ENCODE results near the gene C10orf90. TPM values are rescaled to one million over a fixed set of nuclear protein-coding genes. Genes with fewer than 3 reads are reported as not detected.
"Not testable (repeated sequence)": the region's sequence is repeated elsewhere in the genome, so short reads cannot be mapped to it uniquely, and the experiment has no call there.

Gene C10orf90
- total RNA-seq, 2 donors from 2014 or later = 0.33 TPM; not detected in 1

DNA sequence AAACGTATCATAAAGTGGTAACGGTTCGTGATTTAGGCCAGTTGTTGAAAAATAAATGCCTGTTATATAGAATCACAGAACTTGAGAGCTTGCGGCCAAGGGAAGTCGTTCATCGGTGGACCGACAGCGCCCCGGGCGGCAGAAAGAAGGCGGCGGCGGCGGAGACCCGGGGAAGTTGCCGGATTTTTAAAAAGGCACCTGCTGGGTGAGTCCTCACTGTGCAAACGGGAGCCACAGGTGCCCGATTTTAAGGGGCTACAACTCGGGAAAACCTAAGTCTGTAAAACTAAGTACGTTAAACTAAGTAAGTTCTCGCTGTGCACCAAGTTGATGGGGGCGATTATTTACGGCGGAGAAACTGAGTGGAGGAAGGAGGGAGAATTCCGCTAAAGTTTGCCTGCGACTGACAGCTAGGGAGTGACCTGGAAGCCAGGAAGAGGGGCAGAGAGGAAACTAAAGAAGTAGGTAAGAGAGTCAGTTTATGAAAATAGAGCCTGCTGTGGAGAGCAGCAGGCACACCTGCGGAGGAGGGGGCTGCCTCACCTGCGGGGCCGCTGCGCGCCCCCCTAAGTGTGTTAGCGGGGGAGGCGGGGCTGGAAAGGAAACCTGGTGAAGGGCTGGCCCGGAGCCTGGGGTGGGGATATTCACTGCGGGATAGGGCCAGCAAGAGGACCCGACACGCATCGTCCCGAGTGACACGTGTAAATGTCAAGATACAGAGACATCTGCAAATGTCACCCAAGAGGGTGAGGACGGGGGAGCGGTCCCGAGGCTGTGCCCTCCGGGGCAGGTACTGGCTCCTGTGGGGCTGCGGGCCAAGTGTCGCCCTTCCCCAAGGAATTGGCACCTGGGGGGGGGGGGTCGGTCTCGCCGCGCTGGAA lies 283.2 kb downstream of the C10orf90 start:
- Mint-ChIP-seq H3K27ac (no peak overlapping the region), H3K27me3 (ENCODE audit: insufficient read depth) (peaks cover 63% of the 10 kb centered on the region), H3K9me3 (peaks cover 1% of the 10 kb centered on the region), H3K4me3 (peak overlapping the region; percentile 52), H3K4me1 (peaks cover 12% of the 10 kb centered on the region), H3K36me3 (ENCODE audit: low read depth) (peaks cover 2% of the 10 kb centered on the region)
- 0 to 1% methylated on average over 17 to 50 of the region's 50 CpGs for WGBS, 2 experiments (ENCODE audit: insufficient coverage in 1 of 2, insufficient read length in 1 of 2)
- TF ChIP-seq, protein P1, sequence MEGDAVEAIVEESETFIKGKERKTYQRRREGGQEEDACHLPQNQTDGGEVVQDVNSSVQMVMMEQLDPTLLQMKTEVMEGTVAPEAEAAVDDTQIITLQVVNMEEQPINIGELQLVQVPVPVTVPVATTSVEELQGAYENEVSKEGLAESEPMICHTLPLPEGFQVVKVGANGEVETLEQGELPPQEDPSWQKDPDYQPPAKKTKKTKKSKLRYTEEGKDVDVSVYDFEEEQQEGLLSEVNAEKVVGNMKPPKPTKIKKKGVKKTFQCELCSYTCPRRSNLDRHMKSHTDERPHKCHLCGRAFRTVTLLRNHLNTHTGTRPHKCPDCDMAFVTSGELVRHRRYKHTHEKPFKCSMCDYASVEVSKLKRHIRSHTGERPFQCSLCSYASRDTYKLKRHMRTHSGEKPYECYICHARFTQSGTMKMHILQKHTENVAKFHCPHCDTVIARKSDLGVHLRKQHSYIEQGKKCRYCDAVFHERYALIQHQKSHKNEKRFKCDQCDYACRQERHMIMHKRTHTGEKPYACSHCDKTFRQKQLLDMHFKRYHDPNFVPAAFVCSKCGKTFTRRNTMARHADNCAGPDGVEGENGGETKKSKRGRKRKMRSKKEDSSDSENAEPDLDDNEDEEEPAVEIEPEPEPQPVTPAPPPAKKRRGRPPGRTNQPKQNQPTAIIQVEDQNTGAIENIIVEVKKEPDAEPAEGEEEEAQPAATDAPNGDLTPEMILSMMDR (conservative IDR thresholded peaks at IDR 0.05) = peak; percentile 95
- no peaks in the 10 kb centered on the region for H3K4me1 ChIP-seq (ENCODE audit: control insufficient read depth, insufficient read depth, low read length)
- H3K9me3 ChIP-seq (ENCODE audit: control insufficient read depth, low read length) = peaks cover 7% of the 10 kb centered on the region
- peak overlapping the region; percentile 75 for H3K4me3 ChIP-seq (ENCODE audit: low read length)
- H3K27ac ChIP-seq (ENCODE audit: low read depth, low read length) = no peak overlapping the region
- peak; percentile 93 for DNase-seq
- H3K36me3 ChIP-seq (ENCODE audit: control insufficient read depth, insufficient read depth, low read length) = no peaks in the 10 kb centered on the region
- no peak overlapping the region for H3K9ac ChIP-seq (ENCODE audit: extremely low read depth, low read length, poor library complexity, severe bottlenecking)
- peaks cover 60% of the 10 kb centered on the region for H3K27me3 ChIP-seq (ENCODE audit: control insufficient read depth, insufficient read depth, low read length, poor library complexity, severe bottlenecking)

DNA sequence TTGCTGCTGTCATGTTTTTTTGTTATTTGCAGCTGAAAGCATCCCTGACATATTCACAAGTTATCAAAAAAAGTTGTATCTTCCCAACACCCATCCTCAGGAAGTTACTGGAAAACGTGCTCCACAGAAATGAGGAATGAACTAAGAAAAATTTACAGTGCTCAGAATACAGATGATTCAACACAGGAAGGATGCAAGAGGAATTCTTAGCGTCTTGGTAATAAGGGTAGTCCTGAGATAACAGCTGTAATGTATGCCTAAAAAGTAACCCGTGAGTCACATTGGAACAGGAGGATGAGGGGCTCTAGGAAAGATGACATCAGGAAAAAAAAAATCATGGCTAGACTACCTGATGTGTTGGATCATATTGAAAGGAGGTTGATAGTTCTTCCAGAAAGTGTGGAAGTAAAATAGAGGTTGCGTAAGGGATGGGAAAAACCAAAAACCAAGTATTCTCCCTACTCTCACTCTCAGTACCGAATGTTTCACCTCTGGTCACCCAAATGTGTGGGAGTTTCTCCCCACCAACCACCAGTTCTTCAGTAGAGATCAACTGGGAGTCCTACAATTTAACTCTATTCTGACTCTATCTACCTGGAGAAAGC lies 286.1 kb downstream of the C10orf90 start:
- peaks cover 2% of the 10 kb centered on the region for H3K36me3 Mint-ChIP-seq (ENCODE audit: low read depth)
- no peak overlapping the region for H3K27ac ChIP-seq (ENCODE audit: low read depth, low read length)

DNA sequence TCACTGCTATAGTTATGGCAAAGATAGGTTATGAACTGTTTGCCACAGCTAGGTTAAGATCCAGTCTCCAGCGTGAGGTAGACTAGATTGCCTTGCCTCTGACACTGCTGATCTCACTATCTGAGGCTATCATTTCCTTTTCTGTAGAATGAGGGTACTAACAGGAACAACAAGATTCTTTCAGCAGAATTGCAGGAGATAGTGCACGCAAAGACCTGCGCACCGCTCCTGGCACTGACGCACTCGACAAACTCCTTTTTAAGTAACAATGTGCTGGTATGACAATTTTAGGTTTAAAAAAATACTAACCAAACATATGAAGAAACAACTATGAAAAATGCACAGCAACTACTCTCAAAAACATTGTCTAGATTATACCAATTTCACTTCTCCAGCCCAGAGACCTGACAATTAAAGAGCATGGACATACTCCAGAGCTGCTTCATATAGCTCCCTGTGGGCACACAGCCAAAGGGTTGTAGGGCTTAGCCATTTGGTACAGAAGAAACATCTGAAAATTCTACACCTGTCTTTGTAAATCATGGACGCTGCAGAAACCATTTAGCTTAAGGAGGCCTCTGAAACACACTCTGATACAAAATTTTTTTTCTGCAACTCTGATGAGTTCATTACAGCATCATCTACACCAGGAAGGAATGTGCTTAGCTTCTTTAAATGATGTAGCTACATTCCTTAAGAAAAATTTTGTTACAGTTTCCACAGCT lies 290.0 kb downstream of the C10orf90 start:
- WGBS, 2 experiments (ENCODE audit: insufficient coverage in 1 of 2, insufficient read length in 1 of 2) = 92 to 96% methylated on average over 2 to 7 of the region's 7 CpGs
- H3K27ac ChIP-seq (ENCODE audit: low read depth, low read length) = no peak overlapping the region
- H3K9me3 ChIP-seq (ENCODE audit: control insufficient read depth, low read length) = peaks cover 32% of the 10 kb centered on the region
- DNase-seq = no peak
- H3K27me3 ChIP-seq (ENCODE audit: control insufficient read depth, insufficient read depth, low read length, poor library complexity, severe bottlenecking) = peaks cover 4% of the 10 kb centered on the region
- Mint-ChIP-seq H3K4me1 (peaks cover 7% of the 10 kb centered on the region), H3K4me3 (no peak overlapping the region), H3K27ac (no peak overlapping the region), H3K27me3 (ENCODE audit: insufficient read depth) (peaks cover 13% of the 10 kb centered on the region), H3K9me3 (peaks cover 24% of the 10 kb centered on the region), H3K36me3 (ENCODE audit: low read depth) (peaks cover 2% of the 10 kb centered on the region)
- no peaks in the 10 kb centered on the region for H3K36me3 ChIP-seq (ENCODE audit: control insufficient read depth, insufficient read depth, low read length)
- no peaks in the 10 kb centered on the region for H3K4me1 ChIP-seq (ENCODE audit: control insufficient read depth, insufficient read depth, low read length)
- TF ChIP-seq, protein P1 (conservative IDR thresholded peaks at IDR 0.05) = no peak
- no peak overlapping the region for H3K4me3 ChIP-seq (ENCODE audit: low read length)
- H3K9ac ChIP-seq (ENCODE audit: extremely low read depth, low read length, poor library complexity, severe bottlenecking) = no peak overlapping the region

More for the DNA sequence above, 286.1 kb downstream of the C10orf90 start:
- Mint-ChIP-seq H3K27ac (no peak overlapping the region), H3K4me1 (peaks cover 16% of the 10 kb centered on the region), H3K9me3 (peaks cover 5% of the 10 kb centered on the region), H3K27me3 (ENCODE audit: insufficient read depth) (peaks cover 47% of the 10 kb centered on the region), H3K4me3 (no peak overlapping the region)
- Histone ChIP-seq H3K4me1 (ENCODE audit: control insufficient read depth, insufficient read depth, low read length) (no peaks in the 10 kb centered on the region), H3K4me3 (ENCODE audit: low read length) (no peak overlapping the region), H3K9ac (ENCODE audit: extremely low read depth, low read length, poor library complexity, severe bottlenecking) (no peak overlapping the region), H3K9me3 (ENCODE audit: control insufficient read depth, low read length) (peaks cover 7% of the 10 kb centered on the region), H3K27me3 (ENCODE audit: control insufficient read depth, insufficient read depth, low read length, poor library complexity, severe bottlenecking) (peaks cover 42% of the 10 kb centered on the region), H3K36me3 (ENCODE audit: control insufficient read depth, insufficient read depth, low read length) (no peaks in the 10 kb centered on the region)
- DNase-seq = no peak
- TF ChIP-seq, protein P1 (conservative IDR thresholded peaks at IDR 0.05) = no peak
- WGBS, 2 experiments (ENCODE audit: insufficient coverage in 1 of 2, insufficient read length in 1 of 2) = 93 to 96% methylated on average over 4 to 5 of the region's 5 CpGs

DNA sequence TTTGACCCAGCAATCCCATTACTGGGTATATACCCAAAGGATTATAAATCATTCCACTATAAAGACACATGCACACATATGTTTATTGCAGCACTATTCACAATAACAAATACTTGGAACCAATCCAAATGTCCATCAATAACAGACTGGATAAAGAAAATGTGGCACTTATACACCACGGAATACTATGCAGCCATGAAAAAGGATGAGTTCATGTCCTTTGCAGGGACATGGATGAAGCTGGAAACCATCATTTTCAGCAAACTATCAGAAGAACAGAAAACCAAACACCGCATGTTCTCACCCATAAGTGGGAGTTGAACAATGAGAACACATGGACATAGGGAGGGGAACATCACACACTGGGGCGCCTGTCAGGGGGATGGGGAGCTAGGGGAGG lies 291.3 kb downstream of the C10orf90 start:
- H3K4me1 Mint-ChIP-seq; H3K4me3 ChIP-seq (ENCODE audit: low read length); DNase-seq; H3K27ac ChIP-seq (ENCODE audit: low read depth, low read length); H3K36me3 Mint-ChIP-seq (ENCODE audit: low read depth); H3K4me1 ChIP-seq (ENCODE audit: control insufficient read depth, insufficient read depth, low read length); H3K36me3 ChIP-seq (ENCODE audit: control insufficient read depth, insufficient read depth, low read length); H3K9ac ChIP-seq (ENCODE audit: extremely low read depth, low read length, poor library complexity, severe bottlenecking); H3K27ac Mint-ChIP-seq; H3K27me3 ChIP-seq (ENCODE audit: control insufficient read depth, insufficient read depth, low read length, poor library complexity, severe bottlenecking); H3K27me3 Mint-ChIP-seq (ENCODE audit: insufficient read depth); H3K4me3 Mint-ChIP-seq: not testable (repeated sequence)
- H3K9me3 Mint-ChIP-seq = peaks cover 36% of the 10 kb centered on the region
- peaks cover 43% of the 10 kb centered on the region for H3K9me3 ChIP-seq (ENCODE audit: control insufficient read depth, low read length)
- WGBS, 2 experiments (ENCODE audit: insufficient coverage in 1 of 2, insufficient read length in 1 of 2) = 96 to 100% methylated on average over 1 to 3 of the region's 3 CpGs

Measured in endodermal cell (in vitro differentiated cells).